Endothelial cell of umbilical vein (primary cell): ENCODE data around the gene NELFE.
A peak's percentile ranks its signal among the peaks of the same experiment; 100 is the strongest.

Experiments used
- CTCF ChIP-seq, 2 donors: IDR thresholded peaks; 1 replicate in 1 of 2; 2 replicates in 1 of 2; pipeline ENCODE4 v1.5.1; 2011; ENCODE audit warnings: low read length in 2 of 2, mild to moderate bottlenecking in 2 of 2, moderate library complexity in 2 of 2, control low read depth in 1 of 2, inconsistent platforms in 1 of 2, low read depth in 1 of 2; ENCODE audit not compliant: insufficient read depth in 1 of 2; ENCODE audit errors: extremely low read depth in 1 of 2
- EZH2 ChIP-seq: IDR thresholded peaks from 2 replicates; pipeline ENCODE4 v1.6.1; 2012; ENCODE audit warnings: borderline replicate concordance, low read depth, mild to moderate bottlenecking, moderate library complexity, low read length, inconsistent platforms; ENCODE audit not compliant: severe bottlenecking
- FOS ChIP-seq: IDR thresholded peaks from 2 replicates; pipeline ENCODE4 v1.6.1; 2011; ENCODE audit warnings: mild to moderate bottlenecking, low read length, moderate library complexity, borderline replicate concordance; ENCODE audit not compliant: insufficient read depth
- GATA2 ChIP-seq: IDR thresholded peaks from 2 replicates; pipeline ENCODE4 v1.7.0; 2011; ENCODE audit warnings: low read depth, mild to moderate bottlenecking, moderate library complexity, mixed read lengths, low read length; ENCODE audit not compliant: insufficient read length, insufficient read depth
- JUN ChIP-seq: IDR thresholded peaks from 2 replicates; pipeline ENCODE4 v1.6.1; 2011; ENCODE audit warnings: borderline replicate concordance, low read depth; ENCODE audit not compliant: insufficient read length, insufficient read depth
- MAX ChIP-seq: IDR thresholded peaks from 2 replicates; pipeline ENCODE4 v1.6.1; 2011; ENCODE audit not compliant: insufficient read depth, insufficient read length
- MYC ChIP-seq: IDR thresholded peaks from one replicate; pipeline ENCODE4 v1.6.1; 2011; ENCODE audit warnings: mild to moderate bottlenecking, low read depth, low read length
- POLR2A ChIP-seq: IDR thresholded peaks from 2 replicates; pipeline ENCODE4 v1.6.1; 2012; ENCODE audit warnings: low read depth, mild to moderate bottlenecking, control low read depth, low read length
- POLR2AphosphoS5 ChIP-seq: IDR thresholded peaks from 2 replicates; pipeline ENCODE4 v1.6.1; 2012; ENCODE audit warnings: low read depth, mild to moderate bottlenecking, control low read depth, low read length, moderate library complexity; ENCODE audit not compliant: insufficient read depth

GRCh38 chr6:31971993-31972708 is 13.4 kb upstream of the NELFE start, which contains the start of gene DXO:
- TF ChIP-seq CTCF (IDR thresholded peaks at IDR 0.05; ENCODE audit: extremely low read depth in 1 of 2, insufficient read depth in 1 of 2, low read depth in 1 of 2, low read length in 2 of 2) = no peak
- TF ChIP-seq JUN = no peak
- TF ChIP-seq POLR2A = no peak
- TF ChIP-seq EZH2 = no peak
- peak; percentile 20 for TF ChIP-seq MAX
- peak; percentile 14 for TF ChIP-seq POLR2AphosphoS5
- no peak for TF ChIP-seq FOS
- no peak for TF ChIP-seq MYC
- no peak for TF ChIP-seq GATA2
